PFSK-1 (cell line): ENCODE measurements around the gene GPBAR1.

Experiments used
- FOXP2 ChIP-seq: optimal IDR thresholded peaks from 2 replicates; pipeline ENCODE3; 2011; ENCODE audit warnings: borderline replicate concordance, control low read depth, inconsistent platforms; ENCODE audit not compliant: insufficient read depth; ENCODE audit errors: extremely low read length, extremely low read depth
- POLR2AphosphoS5 ChIP-seq: IDR thresholded peaks from 2 replicates; pipeline ENCODE4 v1.6.1; 2012; ENCODE audit warnings: low read depth, mild to moderate bottlenecking, control low read depth, low read length, moderate library complexity
- REST ChIP-seq, 2 experiments: IDR thresholded peaks; 2 replicates each; pipeline versions ENCODE4 v1.6.1 to v1.8.0; 2011 to 2012; ENCODE audit warnings: low read depth in 2 of 2, low read length in 2 of 2, control low read depth in 1 of 2, inconsistent platforms in 1 of 2, mild to moderate bottlenecking in 1 of 2, moderate library complexity in 1 of 2; ENCODE audit not compliant: insufficient read depth in 1 of 2
- SIN3A ChIP-seq: IDR thresholded peaks from 2 replicates; pipeline ENCODE4 v1.6.1; 2012; ENCODE audit warnings: mild to moderate bottlenecking, low read length, moderate library complexity, borderline replicate concordance; ENCODE audit not compliant: insufficient read depth
- TAF1 ChIP-seq: IDR thresholded peaks from 2 replicates; pipeline ENCODE4 v1.6.1; 2012; ENCODE audit warnings: low read length, control low read depth, borderline replicate concordance; ENCODE audit not compliant: insufficient read depth

GPBAR1 gene

DNA sequence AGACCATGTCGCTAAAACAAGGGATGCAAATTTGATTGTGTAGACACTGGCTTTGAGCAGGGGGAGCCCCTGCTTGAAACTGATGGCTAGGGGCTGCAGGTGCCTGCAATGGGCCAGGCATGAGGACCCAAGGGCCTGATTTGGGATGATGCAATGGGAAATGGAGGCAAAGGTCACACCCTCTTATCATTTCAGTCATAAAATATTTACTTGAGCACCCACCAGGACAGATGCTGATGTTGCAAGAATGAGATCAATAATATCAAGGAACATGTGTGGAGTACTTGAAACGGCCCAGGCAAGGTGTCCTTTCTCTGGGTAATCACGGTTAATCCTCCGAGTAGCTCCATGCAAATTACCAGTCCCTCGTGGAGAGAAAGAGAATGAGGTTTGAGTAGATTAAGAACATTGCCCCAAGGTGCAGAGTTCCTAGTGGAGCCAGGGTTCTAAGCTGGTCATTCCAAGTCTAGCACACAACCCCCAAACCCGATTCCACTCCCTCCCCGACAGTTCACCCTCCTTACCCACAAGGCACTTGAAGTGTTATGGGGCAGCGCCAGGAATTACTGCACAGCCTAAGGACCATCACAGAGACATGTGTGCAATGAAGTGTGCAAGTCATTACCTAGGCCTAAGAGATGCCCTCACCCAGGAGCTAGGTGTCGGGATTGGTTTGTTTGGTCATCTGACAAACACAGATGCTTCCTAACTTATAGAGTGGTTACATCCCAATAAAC, 45.5 kb downstream of the GPBAR1 start:
- TF ChIP-seq POLR2AphosphoS5 = no peak
- TF ChIP-seq TAF1 = no peak
- no peak for TF ChIP-seq SIN3A
- TF ChIP-seq FOXP2 = no peak
- TF ChIP-seq REST (IDR thresholded peaks at IDR 0.05; ENCODE audit: insufficient read depth in 1 of 2, low read depth in 2 of 2, low read length in 2 of 2) = no peak

- TF ChIP-seq SIN3A (no peak), POLR2AphosphoS5 (no peak), REST (IDR thresholded peaks at IDR 0.05; ENCODE audit: insufficient read depth in 1 of 2, low read depth in 2 of 2, low read length in 2 of 2) (no peak), TAF1 (no peak), FOXP2 (no peak)
Observed at GRCh38 chr2:218307415-218308090, 46.7 kb downstream of the GPBAR1 start.

DNA sequence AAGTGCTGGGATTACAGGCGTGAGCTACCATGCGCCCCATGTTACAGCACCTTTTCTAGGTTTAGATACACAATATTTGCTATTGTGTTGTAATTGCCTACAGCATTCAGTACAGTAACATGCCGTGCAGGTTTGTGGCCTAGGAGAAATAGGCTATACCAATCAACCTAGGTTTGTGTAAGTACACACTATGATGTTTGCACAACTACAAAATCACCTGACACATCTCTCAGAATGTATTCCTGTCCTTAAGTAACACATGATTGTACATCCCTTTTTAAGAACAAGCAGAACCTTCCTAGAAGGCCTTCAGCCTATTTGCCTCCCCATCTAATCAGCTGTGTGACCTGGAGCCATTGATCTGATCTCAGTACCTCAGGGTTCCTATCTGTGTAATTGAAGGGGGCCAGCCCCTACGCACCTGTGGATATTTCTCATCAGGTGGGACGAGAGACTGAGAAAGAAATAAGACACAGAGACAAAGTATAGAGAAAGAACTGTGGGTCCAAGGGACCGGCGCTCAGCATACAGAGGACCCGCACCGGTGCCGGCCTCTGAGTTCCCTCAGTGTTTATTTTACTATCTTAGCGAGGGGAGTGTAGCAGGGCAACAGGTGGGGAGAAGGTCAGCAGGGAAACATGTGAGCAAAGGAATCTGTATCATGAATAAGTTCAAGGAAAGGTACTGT, 50.2 kb downstream of the GPBAR1 start:
- TF ChIP-seq TAF1 (no peak), SIN3A (no peak), POLR2AphosphoS5 (no peak), FOXP2 (no peak), REST (IDR thresholded peaks at IDR 0.05; ENCODE audit: insufficient read depth in 1 of 2, low read depth in 2 of 2, low read length in 2 of 2) (no peak)

GRCh38 chr2:218312267-218312756, 51.5 kb downstream of the GPBAR1 start:
- TF ChIP-seq TAF1 (no peak), FOXP2 (no peak)

- TF ChIP-seq POLR2AphosphoS5 = no peak
- TF ChIP-seq SIN3A = no peak
- TF ChIP-seq REST (IDR thresholded peaks at IDR 0.05; ENCODE audit: insufficient read depth in 1 of 2, low read depth in 2 of 2, low read length in 2 of 2) = no peak
- TF ChIP-seq TAF1 = no peak
- TF ChIP-seq FOXP2 = no peak
Observed at GRCh38 chr2:218313356-218313755, 52.5 kb downstream of the GPBAR1 start.
